Natural killer cell (primary cell): ENCODE results near the gene CNOT9. TPM values are rescaled to one million over a fixed set of nuclear protein-coding genes. Genes with fewer than 3 reads are reported as not detected.

Experiments used
- ATAC-seq, 3 donors: fragments of 150-1000 bp in 2 of 3; fragments of 200-7000 bp in 1 of 3; cut with Tn5 transposase; 1 replicate in 1 of 3; 2 replicates in 2 of 3; pipeline ENCODE4 v1.10.0; 2021; ENCODE audit warnings: mild to moderate bottlenecking in 2 of 3, moderate library complexity in 2 of 3
- DNase-seq, 2 donors: peaks; one replicate each; pipeline versions ENCODE4 v3.0.0 to v3.0.0-alpha.2; 2013 to 2021; ENCODE audit warnings: mixed read lengths in 1 of 2
- H3K27ac ChIP-seq: one replicate; pipeline ENCODE4 v1.5.1; 2013; ENCODE audit warnings: mild to moderate bottlenecking, low read length
- H3K27me3 ChIP-seq: one replicate; pipeline ENCODE4 v1.6.1; 2013; ENCODE audit warnings: low read length; ENCODE audit not compliant: control insufficient read depth, insufficient read depth
- H3K36me3 ChIP-seq: one replicate; pipeline ENCODE4 v1.6.1; 2013; ENCODE audit warnings: low read length; ENCODE audit not compliant: control insufficient read depth, insufficient read depth
- H3K4me1 ChIP-seq: one replicate; pipeline ENCODE4 v1.6.1; 2013; ENCODE audit warnings: low read length; ENCODE audit not compliant: control insufficient read depth, insufficient read depth
- H3K4me3 ChIP-seq: one replicate; pipeline ENCODE4 v1.5.1; 2013; ENCODE audit warnings: low read length
- H3K9me3 ChIP-seq: one replicate; pipeline ENCODE4 v1.6.1; 2013; ENCODE audit warnings: low read length; ENCODE audit not compliant: control insufficient read depth, insufficient read depth
- H3K27ac Mint-ChIP-seq, 2 donors: one replicate each; pipeline ENCODE4 v1.8.0; 2022; ENCODE audit warnings: mild to moderate bottlenecking in 2 of 2, mixed read lengths in 2 of 2, moderate library complexity in 1 of 2
- H3K27me3 Mint-ChIP-seq, 2 donors: one replicate each; pipeline ENCODE4 v1.8.0; 2022; ENCODE audit warnings: low read depth in 2 of 2, mixed read lengths in 2 of 2
- H3K36me3 Mint-ChIP-seq: one replicate; pipeline ENCODE4 v1.8.0; 2022; ENCODE audit warnings: mixed read lengths
- H3K4me1 Mint-ChIP-seq, 2 donors: one replicate each; pipeline ENCODE4 v1.8.0; 2022; ENCODE audit warnings: mixed read lengths in 2 of 2
- H3K4me3 Mint-ChIP-seq: one replicate; pipeline ENCODE4 v1.8.0; 2022; ENCODE audit warnings: mild to moderate bottlenecking, moderate library complexity, mixed read lengths
- H3K9me3 Mint-ChIP-seq, 2 donors: one replicate each; pipeline ENCODE4 v1.8.0; 2022; ENCODE audit warnings: mixed read lengths in 2 of 2
- CTCF ChIP-seq: fragments of 200-600 bp; IDR thresholded peaks from one replicate; pipeline ENCODE4 v1.8.0; 2022; ENCODE audit warnings: antibody characterized with exemption
- WGBS: methylation state at CpG from one replicate; pipeline ENCODE4 v1.1.7; 2013; ENCODE audit warnings: missing lambda C conversion rate; ENCODE audit not compliant: insufficient coverage; 5-methylcytosine and 5-hydroxymethylcytosine counted together
- intact Hi-C: fragments of 100-400 bp; cut with micrococcal nuclease; formaldehyde crosslinking; loops from one replicate; pipeline ENCODE4 v1.14.2; 2022
- total RNA-seq, 4 donors: library from RNA; stranded (reverse); fragments of 120-200 nt in 1 of 4; gene quantifications; one replicate each; pipeline versions ENCODE4 v1.2.3 to v1.2.4, GENCODE V29; 2013 to 2022

Gene CNOT9
- total RNA-seq, 3 donors from 2014 or later (not counting 1 experiment from before 2014, with no cell fraction given): 61.4 to 66.7 (median 66.3) TPM

DNA sequence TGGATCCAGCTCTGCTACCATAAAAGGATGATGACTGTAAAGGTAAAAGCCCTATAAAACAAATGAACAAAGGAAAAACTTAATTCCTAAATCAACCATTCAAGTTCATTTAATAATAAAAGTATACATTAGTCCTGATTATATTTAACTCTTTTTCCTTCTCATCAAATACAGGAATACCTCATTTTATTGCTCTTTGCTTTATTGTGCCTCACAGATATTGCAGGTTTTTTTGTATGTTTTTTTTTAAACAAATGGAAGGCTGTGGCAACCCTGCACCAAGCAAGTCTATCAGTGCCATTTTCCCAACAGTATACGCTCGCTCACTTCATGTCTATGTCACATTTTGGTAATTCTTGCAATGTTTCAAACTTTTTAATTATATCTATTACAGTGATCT is 38.6 kb upstream of the CNOT9 start:
- H3K27ac Mint-ChIP-seq: no peak overlapping the region
- ATAC-seq (no peak), DNase-seq (no peak)
- Histone ChIP-seq H3K4me1 (no peaks in the 10 kb centered on the region), H3K27me3 (no peaks in the 10 kb centered on the region), H3K9me3 (no peaks in the 10 kb centered on the region), H3K4me3 (no peak overlapping the region), H3K27ac (no peak overlapping the region), H3K36me3 (peaks cover 68% of the 10 kb centered on the region)
- no peaks in the 10 kb centered on the region for H3K27me3 Mint-ChIP-seq
- 96% methylated on average over 2 of the region's 2 CpGs for WGBS
- H3K36me3 Mint-ChIP-seq: peaks cover 25% of the 10 kb centered on the region
- no peak for TF ChIP-seq CTCF
- no peaks in the 10 kb centered on the region for H3K4me1 Mint-ChIP-seq
- intact Hi-C loops: no loop called here
- H3K9me3 Mint-ChIP-seq: no peaks in the 10 kb centered on the region
- no peak overlapping the region for H3K4me3 Mint-ChIP-seq

DNA sequence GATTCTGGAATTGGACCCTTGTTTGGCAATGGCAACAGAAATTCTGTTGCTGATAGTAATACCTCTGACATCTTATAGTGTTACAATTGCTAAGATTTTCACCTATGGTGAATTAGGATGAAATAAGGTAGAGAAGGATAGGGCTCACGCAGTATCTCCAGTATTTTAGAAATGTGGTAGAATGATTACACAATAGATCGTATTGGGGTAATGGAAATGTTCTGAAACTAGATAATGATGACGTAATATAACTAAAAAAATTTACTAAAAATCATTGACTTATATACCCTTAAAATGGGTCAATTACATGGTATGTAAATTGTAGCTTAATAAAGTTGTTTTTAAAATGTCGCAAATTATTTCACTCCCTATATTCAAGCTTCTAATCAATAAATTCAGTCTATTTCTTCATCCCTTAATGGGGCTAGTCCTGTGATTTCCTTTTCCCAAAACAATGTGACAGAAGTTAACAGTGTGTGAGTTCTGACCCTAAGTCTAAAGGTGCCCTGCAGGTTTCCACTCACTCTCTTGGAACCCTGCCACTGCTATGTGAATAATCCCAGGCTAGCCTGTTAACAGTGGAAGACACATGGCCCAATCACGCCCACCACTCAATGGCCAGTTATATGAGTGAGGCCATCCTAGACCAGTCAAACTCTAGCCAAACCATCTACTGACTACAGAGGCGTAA is 31.7 kb upstream of the CNOT9 start:
- peaks cover 0 to 17% of the 10 kb centered on the region in 2 donors for H3K4me1 Mint-ChIP-seq
- TF ChIP-seq CTCF: no peak
- Histone ChIP-seq H3K36me3 (peaks cover 56% of the 10 kb centered on the region), H3K27me3 (no peaks in the 10 kb centered on the region), H3K27ac (no peak overlapping the region), H3K4me1 (no peaks in the 10 kb centered on the region), H3K9me3 (no peaks in the 10 kb centered on the region), H3K4me3 (no peak overlapping the region)
- DNase-seq (no peak), ATAC-seq (no peak)
- 100% methylated on average over 3 of the region's 6 CpGs for WGBS
- peaks cover 12% of the 10 kb centered on the region for H3K36me3 Mint-ChIP-seq
- no peaks in the 10 kb centered on the region for H3K27me3 Mint-ChIP-seq
- no peak overlapping the region for H3K27ac Mint-ChIP-seq
- intact Hi-C loops: no loop called here
- no peak overlapping the region for H3K4me3 Mint-ChIP-seq
- no peaks in the 10 kb centered on the region for H3K9me3 Mint-ChIP-seq

DNA sequence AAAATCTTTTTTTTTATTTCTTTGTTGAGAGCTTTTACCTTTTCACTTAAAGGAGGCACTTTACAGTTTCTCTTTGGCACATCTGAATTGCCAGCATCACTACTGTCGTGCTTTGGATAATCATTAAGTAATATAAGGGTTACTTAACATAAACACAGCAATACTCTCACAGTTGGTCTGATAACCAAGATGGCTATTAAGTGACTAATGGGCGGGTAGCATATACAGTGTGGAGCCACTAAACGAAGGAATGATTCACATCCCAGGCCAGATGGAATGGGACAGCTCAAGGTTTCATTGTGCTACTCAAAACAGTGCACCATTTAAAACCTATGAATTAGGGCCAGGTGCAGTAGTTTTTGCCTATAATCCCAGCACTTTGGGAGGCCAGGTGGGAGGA is 28.6 kb upstream of the CNOT9 start:
- Mint-ChIP-seq H3K27me3 (no peaks in the 10 kb centered on the region), H3K27ac (no peak overlapping the region), H3K9me3 (no peaks in the 10 kb centered on the region), H3K4me3 (no peak overlapping the region), H3K4me1 (peaks cover 0 to 17% of the 10 kb centered on the region in 2 donors), H3K36me3 (peaks cover 21% of the 10 kb centered on the region)
- no peak overlapping the region for H3K4me3 ChIP-seq
- H3K9me3 ChIP-seq: no peaks in the 10 kb centered on the region
- no peak overlapping the region for H3K27ac ChIP-seq
- DNase-seq (no peak), ATAC-seq (no peak)
- H3K27me3 ChIP-seq: no peaks in the 10 kb centered on the region
- 98% methylated on average over 2 of the region's 3 CpGs for WGBS
- no peaks in the 10 kb centered on the region for H3K4me1 ChIP-seq
- H3K36me3 ChIP-seq: peaks cover 57% of the 10 kb centered on the region
- no peak for TF ChIP-seq CTCF
- intact Hi-C loops: no loop called here

- Histone ChIP-seq H3K27me3 (no peaks in the 10 kb centered on the region), H3K27ac (no peak overlapping the region), H3K4me1 (no peaks in the 10 kb centered on the region), H3K4me3 (no peak overlapping the region), H3K36me3 (peaks cover 70% of the 10 kb centered on the region), H3K9me3 (no peaks in the 10 kb centered on the region)
- Mint-ChIP-seq H3K36me3 (peaks cover 23% of the 10 kb centered on the region), H3K4me1 (peaks cover 0 to 4% of the 10 kb centered on the region in 2 donors), H3K27ac (no peak overlapping the region), H3K9me3 (no peaks in the 10 kb centered on the region), H3K4me3 (no peak overlapping the region), H3K27me3 (no peaks in the 10 kb centered on the region)
- intact Hi-C loops: no loop called here
- TF ChIP-seq CTCF: no peak
- no peak for ATAC-seq
- WGBS: 100% methylated on average over 1 of the region's 1 CpG
- DNase-seq: no peak
These were observed 22.6 kb upstream of the CNOT9 start for GRCh38 chr2:218546012-218546411.
